ENCODE results near the gene SEMG2. TPM values are rescaled to one million over a fixed set of nuclear protein-coding genes. Genes with fewer than 3 reads are reported as not detected.

The SEMG2 gene
- total and polyA plus RNA-seq, 2 experiments from 2014 or later, result not detected

DNA sequence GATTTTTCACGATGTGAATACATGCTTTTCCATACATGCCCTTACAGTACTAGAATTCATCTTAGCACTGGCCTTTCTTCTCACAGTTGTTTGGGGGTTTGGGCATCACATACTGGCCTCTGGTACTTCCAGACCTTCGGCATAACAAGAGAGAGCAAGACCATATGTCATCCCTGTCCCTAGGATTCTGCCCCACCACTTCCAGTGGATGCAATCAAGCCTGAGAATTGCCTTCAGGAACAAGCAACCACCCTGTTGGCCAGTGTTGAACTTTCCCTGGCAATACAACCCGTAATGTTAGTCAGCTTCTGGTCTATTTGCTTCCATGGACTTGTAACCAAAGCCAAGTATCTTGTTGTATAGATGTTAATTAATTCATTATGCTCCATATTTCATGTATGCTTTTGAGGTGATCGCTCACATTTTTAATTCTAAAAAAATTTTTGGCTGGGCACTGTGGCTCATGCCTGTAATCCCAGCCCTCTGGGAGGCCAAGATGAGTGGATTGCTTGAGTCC, 48.6 kb downstream of the SEMG2 start:
- no peak overlapping the region for H3K27ac ChIP-seq
- peaks cover 27% of the 10 kb centered on the region for H3K27me3 ChIP-seq (replicated peaks; ENCODE audit: insufficient read depth)
- H3K79me2 ChIP-seq (ENCODE audit: insufficient read depth), result no peaks in the 10 kb centered on the region
- no peaks in the 10 kb centered on the region for H3K9me2 ChIP-seq (ENCODE audit: insufficient read depth)
- H3F3A ChIP-seq (ENCODE audit: insufficient read depth), result no peaks in the 10 kb centered on the region
- H2AFZ ChIP-seq, result no peak overlapping the region
- no peak for TF ChIP-seq EZH2 (IDR thresholded peaks at IDR 0.05; ENCODE audit: insufficient read depth, poor library complexity, severe bottlenecking)
- TF ChIP-seq EZH2phosphoT487 (IDR thresholded peaks at IDR 0.05; ENCODE audit: insufficient read depth, low read depth), result no peak
- no peaks in the 10 kb centered on the region for H3K36me3 ChIP-seq (ENCODE audit: low read depth)
- no peaks in the 10 kb centered on the region for H4K20me1 ChIP-seq (ENCODE audit: insufficient read depth)
- no peak for DNase-seq
- H3K4me1 ChIP-seq (ENCODE audit: insufficient read depth), result no peaks in the 10 kb centered on the region
- WGBS, 2 experiments (ENCODE audit: low coverage in 1 of 2, low lambda C conversion rate in 2 of 2, missing lambda C conversion rate in 2 of 2), result 10 to 11% methylated on average over 4 of the region's 4 CpGs
- in situ Hi-C loops (cut with MboI), result no loop called here
- H3K4me2 ChIP-seq (ENCODE audit: unreplicated experiment), result no peak overlapping the region
- H3K9me3 ChIP-seq (ENCODE audit: low read depth), result no peaks in the 10 kb centered on the region
- no peak overlapping the region for H3K9ac ChIP-seq
- no peak overlapping the region for H3K4me3 ChIP-seq

Other genes starting within 250 kb of the SEMG2 start
- 0.11 and 0.25 TPM in 2 replicates for gene KCNS1, start 120.2 kb upstream of the SEMG2 start, total RNA-seq (2014; rRNA removed; shearing (Covaris generic))
- 0.55 and 0.99 TPM in 2 replicates for gene KCNS1, start 120.2 kb upstream of the SEMG2 start, polyA plus RNA-seq (2016; fragmentation: Nextera tagmentation; extraction: Ambion mirVana)
- gene WFDC5, start 106.2 kb upstream of the SEMG2 start, total RNA-seq (2014; rRNA removed; shearing (Covaris generic)), result not detected in 2 replicates
- gene WFDC5, start 106.2 kb upstream of the SEMG2 start, polyA plus RNA-seq (2016; fragmentation: Nextera tagmentation; extraction: Ambion mirVana), result not detected in 2 replicates
- not detected in 2 replicates for gene WFDC12, start 96.9 kb upstream of the SEMG2 start, total RNA-seq (2014; rRNA removed; shearing (Covaris generic))
- gene WFDC12, start 96.9 kb upstream of the SEMG2 start, polyA plus RNA-seq (2016; fragmentation: Nextera tagmentation; extraction: Ambion mirVana), result not detected in 2 replicates
- gene PI3, start 46.5 kb upstream of the SEMG2 start, total RNA-seq (2014; rRNA removed; shearing (Covaris generic)), result 1.5 TPM in 1 of 2 replicates, not detected in the other
- gene PI3, start 46.5 kb upstream of the SEMG2 start, polyA plus RNA-seq (2016; fragmentation: Nextera tagmentation; extraction: Ambion mirVana), result not detected in 2 replicates
- not detected in 2 replicates for gene SEMG1, start 14.3 kb upstream of the SEMG2 start, total RNA-seq (2014; rRNA removed; shearing (Covaris generic))
- gene SEMG1, start 14.3 kb upstream of the SEMG2 start, polyA plus RNA-seq (2016; fragmentation: Nextera tagmentation; extraction: Ambion mirVana), result not detected in 2 replicates
- 1.7 TPM in 1 of 2 replicates, not detected in the other for gene SLPI, start 33.2 kb downstream of the SEMG2 start, total RNA-seq (2014; rRNA removed; shearing (Covaris generic))
- gene SLPI, start 33.2 kb downstream of the SEMG2 start, polyA plus RNA-seq (2016; fragmentation: Nextera tagmentation; extraction: Ambion mirVana), result 3.4 and 3.7 TPM in 2 replicates
- gene RBPJL, start 85.5 kb downstream of the SEMG2 start, total RNA-seq (2014; rRNA removed; shearing (Covaris generic)), result not detected in 2 replicates
- gene RBPJL, start 85.5 kb downstream of the SEMG2 start, polyA plus RNA-seq (2016; fragmentation: Nextera tagmentation; extraction: Ambion mirVana), result not detected in 2 replicates
- gene MATN4, start 86.9 kb downstream of the SEMG2 start, total RNA-seq (2014; rRNA removed; shearing (Covaris generic)), result not detected in 2 replicates
- gene MATN4, start 86.9 kb downstream of the SEMG2 start, polyA plus RNA-seq (2016; fragmentation: Nextera tagmentation; extraction: Ambion mirVana), result 0.09 TPM in 1 of 2 replicates, not detected in the other
- gene SDC4, start 127.1 kb downstream of the SEMG2 start, total RNA-seq (2014; rRNA removed; shearing (Covaris generic)), result 368 and 410 TPM in 2 replicates
- 454 and 461 TPM in 2 replicates for gene SDC4, start 127.1 kb downstream of the SEMG2 start, polyA plus RNA-seq (2016; fragmentation: Nextera tagmentation; extraction: Ambion mirVana)
- gene SYS1, start 141.8 kb downstream of the SEMG2 start, total RNA-seq (2014; rRNA removed; shearing (Covaris generic)), result 27.3 and 38.7 TPM in 2 replicates
- gene SYS1, start 141.8 kb downstream of the SEMG2 start, polyA plus RNA-seq (2016; fragmentation: Nextera tagmentation; extraction: Ambion mirVana), result 24.6 and 27.1 TPM in 2 replicates
- gene TP53TG5, start 157.0 kb downstream of the SEMG2 start, total RNA-seq (2014; rRNA removed; shearing (Covaris generic)), result not detected in 2 replicates
- gene TP53TG5, start 157.0 kb downstream of the SEMG2 start, polyA plus RNA-seq (2016; fragmentation: Nextera tagmentation; extraction: Ambion mirVana), result 0.42 and 0.55 TPM in 2 replicates
- gene DBNDD2, start 186.9 kb downstream of the SEMG2 start, total RNA-seq (2014; rRNA removed; shearing (Covaris generic)), result 5.1 and 5.7 TPM in 2 replicates
- 27.9 and 30.0 TPM in 2 replicates for gene DBNDD2, start 186.9 kb downstream of the SEMG2 start, polyA plus RNA-seq (2016; fragmentation: Nextera tagmentation; extraction: Ambion mirVana)
- gene PIGT, start 194.8 kb downstream of the SEMG2 start, total RNA-seq (2014; rRNA removed; shearing (Covaris generic)), result 108 and 138 TPM in 2 replicates
- 190 and 198 TPM in 2 replicates for gene PIGT, start 194.8 kb downstream of the SEMG2 start, polyA plus RNA-seq (2016; fragmentation: Nextera tagmentation; extraction: Ambion mirVana)
- not detected in 2 replicates for gene WFDC2, start 248.4 kb downstream of the SEMG2 start, total RNA-seq (2014; rRNA removed; shearing (Covaris generic))
- gene WFDC2, start 248.4 kb downstream of the SEMG2 start, polyA plus RNA-seq (2016; fragmentation: Nextera tagmentation; extraction: Ambion mirVana), result not detected in 2 replicates